ENCODE data around the gene FFAR3.
"Not testable (repeated sequence)": the region's sequence is repeated elsewhere in the genome, so short reads cannot be mapped to it uniquely, and the experiment has no call there.

FFAR3 gene

GRCh38 chr19:35378356-35378755, 20.1 kb downstream of the FFAR3 start:
- no peak for DNase-seq

GRCh38 chr19:35379545-35379944, 21.3 kb downstream of the FFAR3 start:
- DNase-seq, result not testable (repeated sequence)

GRCh38 chr19:35379992-35380391, 21.7 kb downstream of the FFAR3 start:
- DNase-seq, result no peak

DNA sequence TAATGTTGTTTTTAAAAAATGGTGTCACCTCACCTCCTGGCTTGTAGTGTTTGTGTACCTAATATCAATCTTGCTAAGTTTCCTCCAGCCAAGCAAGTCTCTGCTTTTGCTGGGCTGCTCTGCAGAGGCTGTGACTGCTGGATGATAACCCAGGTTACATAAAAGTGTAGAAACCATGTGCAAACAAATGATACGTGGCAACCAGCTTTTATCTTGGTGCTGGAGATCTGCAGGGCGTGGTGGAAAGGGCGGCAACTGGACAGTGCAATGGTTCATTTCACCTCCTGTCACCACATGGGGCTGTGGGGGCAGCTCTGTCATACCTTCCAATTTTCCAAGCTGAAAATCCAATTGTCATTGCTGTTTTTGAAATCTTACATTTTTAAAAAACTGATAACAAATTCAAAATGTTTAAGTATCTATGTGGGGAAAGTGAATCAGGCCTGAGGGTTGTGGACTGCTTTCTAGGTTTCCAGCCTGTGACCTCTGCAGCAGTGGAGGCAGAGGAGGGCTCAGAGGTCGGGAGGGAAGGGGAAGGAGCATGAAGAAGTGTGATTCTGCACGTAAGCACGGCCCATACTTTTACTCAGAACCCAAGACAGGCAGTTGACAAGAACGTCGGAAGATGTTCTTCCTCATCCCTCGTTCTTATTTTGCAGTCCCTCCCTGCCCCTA, 22.3 kb downstream of the FFAR3 start:
- DNase-seq, result no peak

DNA sequence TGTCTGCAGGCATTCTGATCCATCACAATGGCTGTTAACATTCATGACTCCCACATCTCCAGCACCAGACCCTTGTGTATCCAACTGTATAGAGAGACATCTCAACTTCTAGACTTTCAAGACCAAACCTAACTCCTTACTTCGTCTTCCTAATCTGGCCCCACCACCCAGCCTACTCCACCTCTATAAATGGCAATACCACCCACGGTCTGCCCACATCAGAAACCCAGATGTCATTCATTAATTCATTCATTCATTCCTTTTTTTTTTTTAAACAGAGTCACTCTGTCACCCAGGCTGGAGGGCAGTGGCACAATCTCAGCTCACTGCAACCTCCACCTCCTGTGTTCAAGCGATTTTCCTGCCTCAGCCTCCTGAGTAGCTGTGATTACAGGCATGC, 23.1 kb downstream of the FFAR3 start:
- no peak for DNase-seq

GRCh38 chr19:35381926-35382325, 23.7 kb downstream of the FFAR3 start:
- DNase-seq, result no peak

DNA sequence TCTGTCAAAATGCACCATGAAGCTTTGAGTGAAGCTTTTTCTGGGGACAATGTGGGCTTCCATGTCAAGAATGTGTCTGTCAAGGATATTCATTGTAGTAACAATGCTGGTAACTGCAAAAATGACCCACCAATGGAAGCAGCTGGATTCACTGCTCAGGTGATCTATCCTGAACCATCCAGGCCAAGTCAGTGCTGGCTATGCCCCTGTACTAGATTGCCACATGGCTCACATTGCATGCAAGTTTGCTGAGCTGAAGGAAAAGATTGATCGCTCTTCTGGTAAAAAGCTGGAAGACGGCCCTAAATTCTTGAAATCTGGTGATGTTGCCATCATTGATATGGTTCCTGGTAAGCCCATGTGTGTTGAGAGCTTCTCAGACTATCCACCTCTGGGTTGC, 25.3 kb downstream of the FFAR3 start:
- DNase-seq, result no peak

DNA sequence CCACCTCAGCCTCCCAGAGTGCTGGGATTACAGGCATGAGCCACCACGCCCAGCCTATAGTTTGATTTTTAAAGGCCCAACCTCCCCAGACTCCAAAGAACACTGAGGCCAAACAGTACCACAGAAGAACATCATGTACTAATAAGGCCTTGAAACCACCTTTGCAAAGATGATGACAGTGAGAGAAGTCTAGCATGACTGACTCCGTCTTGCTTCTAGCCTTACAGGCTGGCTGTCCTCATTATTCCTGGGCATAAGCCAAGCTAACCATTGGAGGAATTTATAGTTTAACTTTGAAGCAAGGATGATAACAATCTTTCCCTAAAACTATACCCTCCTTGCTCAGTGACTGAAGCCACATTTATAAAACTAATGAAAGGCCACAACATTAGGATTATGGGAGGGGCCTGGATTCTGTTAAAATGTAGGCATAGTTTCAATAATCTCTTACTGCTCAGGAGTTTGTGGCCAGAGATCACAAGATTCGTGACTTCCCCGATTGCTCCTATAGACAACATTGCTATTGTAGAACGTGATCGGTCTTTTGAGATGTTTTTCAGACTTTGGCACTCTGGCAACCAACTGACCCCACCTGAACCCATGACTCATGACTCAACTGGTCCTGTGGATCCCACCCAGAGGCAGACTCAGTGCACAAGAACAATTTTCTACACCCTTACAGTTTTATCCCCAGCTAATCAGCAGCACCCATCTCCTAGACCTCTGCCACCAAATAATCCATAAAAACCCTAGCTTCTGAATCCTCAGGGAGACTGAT, 30.2 kb downstream of the FFAR3 start:
- DNase-seq, result no peak

DNA sequence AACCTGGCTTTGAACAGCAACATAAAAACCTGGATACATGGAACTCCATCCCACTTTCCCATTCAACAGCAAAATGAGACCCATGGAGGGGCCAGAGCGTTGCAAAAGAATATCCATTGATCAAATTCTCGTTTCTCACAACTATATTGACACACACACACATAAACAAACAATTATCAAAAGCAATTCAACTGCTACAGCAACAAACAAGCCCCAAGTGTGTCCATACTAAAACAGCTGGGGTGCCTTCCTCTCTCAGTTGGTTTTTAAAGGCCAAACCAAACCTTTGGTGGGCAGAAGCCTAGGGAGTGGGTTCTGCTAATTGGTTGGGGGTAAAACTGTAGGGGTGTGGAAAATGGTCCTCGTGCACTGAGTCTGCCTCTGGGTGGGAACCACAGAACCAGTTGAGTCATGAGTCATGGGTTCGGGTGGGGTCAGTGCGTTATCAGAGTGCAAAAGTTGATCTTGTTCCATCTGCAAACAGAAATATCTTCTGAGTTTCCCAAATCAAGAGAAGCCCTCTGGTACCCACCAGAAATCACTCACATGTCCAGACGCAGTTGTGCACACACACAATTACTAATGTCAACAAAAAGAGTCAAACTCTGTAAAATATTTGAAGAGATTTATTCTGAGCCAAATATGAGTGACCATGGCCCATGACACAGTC, 31.1 kb downstream of the FFAR3 start:
- no peak for DNase-seq

DNA sequence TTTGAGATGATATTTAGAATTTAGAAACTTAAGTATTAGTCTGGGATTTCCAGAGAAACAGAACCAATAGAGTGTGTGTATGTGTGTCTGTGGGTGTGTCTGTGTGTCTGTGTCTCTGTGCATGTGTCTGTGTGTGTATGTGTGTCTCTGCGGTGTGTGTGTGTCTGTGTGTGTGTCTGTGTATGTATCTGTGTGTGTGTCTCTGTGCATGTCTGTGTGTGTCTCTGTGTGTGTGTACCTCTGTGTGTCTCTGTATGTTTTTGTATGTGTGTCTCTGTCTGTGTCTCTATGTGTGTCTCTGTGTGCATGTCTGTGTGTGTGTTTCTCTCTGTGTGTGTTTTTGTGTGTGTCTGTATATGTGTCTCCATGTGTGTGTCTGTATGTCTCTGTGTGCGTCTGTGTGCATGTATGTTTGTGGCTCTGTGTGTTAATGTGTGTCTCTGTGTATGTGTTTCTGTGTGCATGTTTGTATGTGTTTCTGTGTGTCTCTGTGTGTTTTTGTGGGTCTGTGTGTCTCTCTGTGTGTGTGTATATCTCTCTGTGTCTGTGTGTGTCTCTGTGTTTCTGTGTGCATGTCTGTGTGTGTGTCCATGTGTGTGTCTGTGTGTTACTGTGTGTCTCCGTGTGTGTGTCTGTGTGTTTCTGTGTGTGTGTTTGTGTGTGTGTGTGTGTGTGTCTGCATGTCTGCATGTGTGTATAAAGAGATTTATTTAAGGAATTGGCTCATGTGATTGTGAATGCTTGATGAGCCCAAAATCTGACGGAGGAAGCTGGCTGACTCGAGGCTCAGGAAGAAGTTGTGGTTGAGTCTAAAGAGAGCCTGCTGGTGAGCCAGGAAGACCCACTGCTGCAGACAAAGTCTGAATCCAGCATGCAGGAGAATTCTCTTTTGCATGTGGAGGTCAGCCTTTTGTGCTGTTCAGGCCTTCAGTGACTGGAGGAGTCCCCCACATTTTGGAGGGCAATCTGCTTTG, 34.8 kb downstream of the FFAR3 start:
- no peak for DNase-seq

- no peak for DNase-seq
These were observed 37.3 kb downstream of the FFAR3 start for GRCh38 chr19:35395382-35396199.

DNA sequence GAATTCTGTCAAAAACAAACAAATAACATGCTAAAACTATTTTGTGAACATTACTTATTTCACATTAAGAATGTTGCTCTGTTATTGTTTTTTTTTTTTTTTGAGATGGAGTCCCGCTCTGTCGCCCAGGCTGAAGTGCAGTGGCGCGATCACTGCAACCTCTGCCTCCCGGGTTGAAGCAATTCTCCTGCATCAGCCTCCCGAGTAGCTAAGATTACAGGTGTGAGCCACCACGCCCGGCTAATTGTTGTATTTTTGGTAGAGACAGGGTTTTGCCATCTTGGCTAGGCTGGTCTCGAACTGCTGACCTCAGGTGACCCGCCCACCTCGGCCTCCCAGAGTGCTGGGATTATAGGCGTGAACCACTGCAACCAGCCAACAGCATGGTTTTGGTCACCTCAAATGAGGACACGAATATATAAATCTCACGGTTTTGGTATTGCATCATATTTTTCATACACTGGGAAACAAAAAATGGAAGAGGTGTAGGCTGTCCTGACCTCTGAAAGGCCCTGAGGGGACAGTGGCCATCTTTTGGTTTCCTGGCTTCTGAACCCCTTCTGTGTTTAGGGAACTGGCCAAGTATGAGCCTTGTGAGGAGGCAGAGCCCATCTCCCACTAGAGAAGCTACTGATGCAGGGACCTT, 38.1 kb downstream of the FFAR3 start:
- DNase-seq, result no peak

- no peak for DNase-seq
These were observed 38.8 kb downstream of the FFAR3 start for GRCh38 chr19:35397064-35397463.

- DNase-seq, result no peak
These were observed 40.3 kb downstream of the FFAR3 start for GRCh38 chr19:35398570-35398969.

DNA sequence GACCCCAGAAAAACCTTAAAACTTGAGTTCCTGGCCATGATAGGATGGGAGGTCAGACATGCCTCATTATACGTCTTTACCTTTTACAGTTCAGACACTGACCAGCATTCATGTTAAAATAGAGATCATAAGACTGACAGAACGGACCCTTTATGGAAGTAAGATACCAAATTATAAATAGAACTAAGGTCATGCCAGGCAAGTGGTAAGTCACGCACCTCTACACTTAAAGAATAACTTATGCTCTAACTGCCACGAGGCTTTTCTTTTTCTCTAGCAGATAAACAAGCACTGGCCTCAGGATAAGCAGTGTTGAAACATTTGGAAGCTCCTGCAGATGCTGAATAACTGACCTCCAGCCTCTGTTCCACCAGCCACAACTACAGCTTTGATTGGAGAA, 41.0 kb downstream of the FFAR3 start:
- DNase-seq, result no peak

DNA sequence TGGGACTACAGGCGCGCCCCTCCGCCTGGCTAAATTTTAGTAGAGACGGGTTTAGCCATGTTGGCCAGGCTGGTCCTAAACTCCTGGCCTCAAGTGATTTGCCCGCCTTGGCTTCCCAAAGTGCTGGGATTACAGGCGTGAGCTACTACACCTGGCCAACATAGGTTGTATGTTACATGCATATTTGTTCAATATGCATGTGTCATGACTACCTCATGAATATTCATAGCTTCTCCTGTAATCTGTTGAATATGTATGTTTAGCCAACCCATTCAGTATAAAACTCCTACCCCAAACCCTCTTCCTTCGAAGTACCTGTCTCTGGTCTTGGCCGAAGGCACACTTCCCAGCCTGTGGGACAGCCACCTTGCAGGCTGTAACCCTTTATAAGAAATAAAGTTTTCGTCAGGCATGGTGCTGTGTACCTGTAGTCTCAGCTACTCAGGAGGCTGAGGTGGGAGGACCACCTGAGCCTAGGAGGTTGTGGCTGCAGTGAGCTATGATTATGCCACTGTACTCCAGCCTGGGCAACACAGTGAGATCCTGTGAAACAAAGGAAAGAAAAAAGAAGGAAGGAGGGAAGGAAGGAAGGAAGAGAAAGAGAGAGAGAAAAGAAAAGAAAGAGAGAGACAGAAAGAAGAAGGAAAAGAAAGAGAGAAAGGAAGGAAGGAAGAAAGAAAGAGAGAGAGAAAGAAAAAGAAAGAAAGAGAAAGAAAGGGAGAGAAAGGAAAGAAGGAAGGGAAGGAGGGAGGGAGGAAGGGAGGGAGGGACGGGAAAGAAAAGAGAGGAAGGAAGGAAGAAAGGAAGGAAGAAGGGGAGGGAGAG, 41.9 kb downstream of the FFAR3 start:
- DNase-seq, result no peak

DNA sequence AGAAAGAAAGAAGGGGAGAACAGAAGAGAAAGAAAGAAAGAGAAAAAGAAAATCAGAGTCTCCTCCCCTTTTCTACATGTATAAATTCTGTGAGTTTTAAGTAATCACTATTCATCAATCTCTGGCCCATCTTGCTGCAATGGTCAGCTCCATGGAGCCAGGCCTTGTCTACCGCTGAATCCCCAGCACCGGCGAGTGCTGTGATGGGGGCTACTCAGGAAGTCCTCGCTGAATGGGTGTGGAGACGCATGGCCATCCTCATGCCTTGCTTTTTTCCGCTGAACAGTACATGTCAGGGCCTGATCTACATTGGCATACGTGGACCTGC, 42.5 kb downstream of the FFAR3 start:
- no peak for DNase-seq

DNA sequence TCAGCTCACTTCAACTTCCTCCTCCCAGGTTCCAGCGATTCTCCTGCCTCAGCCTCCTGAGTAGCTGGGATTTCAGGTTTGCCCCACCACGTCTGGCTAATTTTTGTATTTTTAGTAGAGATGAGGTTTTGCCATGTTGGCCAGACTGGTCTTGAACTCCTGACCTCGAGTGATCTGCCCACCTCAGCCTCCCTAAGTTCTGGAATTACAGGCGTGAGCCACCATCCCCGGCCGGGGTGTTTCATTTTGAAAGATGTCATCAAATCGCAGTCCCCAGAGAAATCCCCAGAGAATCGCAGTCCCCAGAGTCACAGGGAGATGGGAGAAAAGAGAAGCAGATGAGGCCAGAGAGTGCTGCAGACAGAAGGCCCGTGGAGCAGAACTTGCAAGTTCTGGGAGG, 43.2 kb downstream of the FFAR3 start:
- DNase-seq, result not testable (repeated sequence)

GRCh38 chr19:35403116-35403760, 45.0 kb downstream of the FFAR3 start:
- DNase-seq, result no peak

Measured in CD4-positive, alpha-beta T cell treated with Interleukin-4 for 4 hours (primary cell).